Measurements from ENCODE around the gene CDSN.
"Not testable (repeated sequence)": the region's sequence is repeated elsewhere in the genome, so short reads cannot be mapped to it uniquely, and the experiment has no call there.

Gene CDSN

GRCh38 chr6:31070711-31071197 is 49.5 kb downstream of the CDSN start:
- H3K36me3 ChIP-seq (ENCODE audit: insufficient read depth, low read length): no peaks in the 10 kb centered on the region
- no peaks in the 10 kb centered on the region; the same call in 1 of the 2 replicates for H3K9me3 ChIP-seq (ENCODE audit: control insufficient read depth, insufficient read depth, low read length)
- peaks cover 9% of the 10 kb centered on the region; the same call in 1 of the 2 replicates for H3K4me1 ChIP-seq (ENCODE audit: insufficient read depth, low read length)
- H3K9ac ChIP-seq (ENCODE audit: low read depth, low read length): no peak overlapping the region; the same call in 1 of the 2 replicates

- Histone ChIP-seq H3K36me3 (ENCODE audit: insufficient read depth, low read length) (no peaks in the 10 kb centered on the region), H3K9me3 (ENCODE audit: control insufficient read depth, insufficient read depth, low read length) (no peaks in the 10 kb centered on the region; the same call in 1 of the 2 replicates), H3K9ac (ENCODE audit: low read depth, low read length) (no peak overlapping the region), H3K4me1 (ENCODE audit: insufficient read depth, low read length) (peaks cover 9% of the 10 kb centered on the region; the same call in 1 of the 2 replicates)
Measured at GRCh38 chr6:31068669-31069340, 51.4 kb downstream of the CDSN start.

GRCh38 chr6:31067891-31068668 is 52.2 kb downstream of the CDSN start:
- H3K4me1 ChIP-seq (ENCODE audit: insufficient read depth, low read length); H3K9me3 ChIP-seq (ENCODE audit: control insufficient read depth, insufficient read depth, low read length); H3K9ac ChIP-seq (ENCODE audit: low read depth, low read length); H3K36me3 ChIP-seq (ENCODE audit: insufficient read depth, low read length): not testable (repeated sequence)

- not testable (repeated sequence) for H3K4me1 ChIP-seq (ENCODE audit: insufficient read depth, low read length); H3K9me3 ChIP-seq (ENCODE audit: control insufficient read depth, insufficient read depth, low read length); H3K36me3 ChIP-seq (ENCODE audit: insufficient read depth, low read length); H3K9ac ChIP-seq (ENCODE audit: low read depth, low read length)
Measured at GRCh38 chr6:31067028-31067427, 53.2 kb downstream of the CDSN start.

GRCh38 chr6:31065556-31065955 is 54.7 kb downstream of the CDSN start:
- H3K9ac ChIP-seq (ENCODE audit: low read depth, low read length): no peak overlapping the region
- no peaks in the 10 kb centered on the region; the same call in 1 of the 2 replicates for H3K9me3 ChIP-seq (ENCODE audit: control insufficient read depth, insufficient read depth, low read length)
- H3K4me1 ChIP-seq (ENCODE audit: insufficient read depth, low read length): peaks cover 4% of the 10 kb centered on the region; the same call in 1 of the 2 replicates
- no peaks in the 10 kb centered on the region for H3K36me3 ChIP-seq (ENCODE audit: insufficient read depth, low read length)
